Measurements from ENCODE around the gene CBX4. TPM values are rescaled to one million over a fixed set of nuclear protein-coding genes. Genes with fewer than 3 reads are reported as not detected.

Gene CBX4
- total RNA-seq, 4 donors from 2014 or later, result 6.7 to 11.5 (median 10.0) TPM

DNA sequence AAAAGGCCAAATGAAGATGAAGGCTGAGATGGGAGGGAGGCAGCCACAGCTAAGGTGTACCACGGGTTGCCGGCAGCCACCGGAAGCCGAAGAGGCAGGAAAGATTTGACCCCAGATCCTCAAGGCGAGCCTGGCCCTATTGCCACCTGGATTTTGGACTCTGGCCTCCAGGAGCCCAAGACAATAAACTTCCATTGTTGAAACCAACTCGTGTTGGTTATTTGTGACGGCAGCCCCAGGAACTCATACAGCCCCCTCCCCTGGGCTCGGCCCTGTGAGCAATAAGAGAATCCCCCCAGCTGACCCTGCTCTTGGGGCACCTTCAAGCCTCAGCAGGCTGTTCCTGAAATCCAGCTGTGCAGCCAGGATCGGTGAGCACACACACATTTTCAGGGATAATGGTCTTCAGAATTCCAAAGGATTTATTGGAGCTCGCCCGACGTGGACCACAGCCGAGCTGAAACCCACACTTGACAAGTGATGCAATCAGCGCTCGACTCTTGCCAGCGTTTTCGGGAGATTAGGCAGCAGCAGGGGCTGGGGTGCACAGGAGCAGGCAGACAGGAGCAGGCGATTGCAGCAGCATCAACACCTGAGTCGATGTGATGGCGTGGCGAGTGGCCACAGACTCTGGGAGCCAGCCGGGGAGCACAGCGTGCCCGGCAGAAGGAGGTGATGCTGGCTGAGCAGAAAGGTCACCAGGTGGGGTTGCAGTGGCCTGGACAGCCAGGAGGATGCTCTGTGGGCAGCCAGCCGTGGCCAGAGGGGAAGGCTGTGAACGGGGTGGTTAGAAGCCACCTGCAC is 22.4 kb upstream of the CBX4 start:
- Histone ChIP-seq H3K27ac (no peak overlapping the region), H3K4me1 (no peaks in the 10 kb centered on the region), H3K36me3 (no peaks in the 10 kb centered on the region), H3K4me3 (no peak overlapping the region), H3K27me3 (peaks cover 87% of the 10 kb centered on the region), H3K9me3 (no peaks in the 10 kb centered on the region)
- 48 to 60% methylated on average over 8 to 9 of the region's 26 CpGs for WGBS, 2 donors (ENCODE audit: low coverage in 1 of 2)
- TF ChIP-seq POLR2A (IDR thresholded peaks at IDR 0.05) (no peak), EP300 (IDR thresholded peaks at IDR 0.05) (no peak), POLR2AphosphoS5 (IDR thresholded peaks at IDR 0.05) (no peak)
- TF ChIP-seq, protein P1, sequence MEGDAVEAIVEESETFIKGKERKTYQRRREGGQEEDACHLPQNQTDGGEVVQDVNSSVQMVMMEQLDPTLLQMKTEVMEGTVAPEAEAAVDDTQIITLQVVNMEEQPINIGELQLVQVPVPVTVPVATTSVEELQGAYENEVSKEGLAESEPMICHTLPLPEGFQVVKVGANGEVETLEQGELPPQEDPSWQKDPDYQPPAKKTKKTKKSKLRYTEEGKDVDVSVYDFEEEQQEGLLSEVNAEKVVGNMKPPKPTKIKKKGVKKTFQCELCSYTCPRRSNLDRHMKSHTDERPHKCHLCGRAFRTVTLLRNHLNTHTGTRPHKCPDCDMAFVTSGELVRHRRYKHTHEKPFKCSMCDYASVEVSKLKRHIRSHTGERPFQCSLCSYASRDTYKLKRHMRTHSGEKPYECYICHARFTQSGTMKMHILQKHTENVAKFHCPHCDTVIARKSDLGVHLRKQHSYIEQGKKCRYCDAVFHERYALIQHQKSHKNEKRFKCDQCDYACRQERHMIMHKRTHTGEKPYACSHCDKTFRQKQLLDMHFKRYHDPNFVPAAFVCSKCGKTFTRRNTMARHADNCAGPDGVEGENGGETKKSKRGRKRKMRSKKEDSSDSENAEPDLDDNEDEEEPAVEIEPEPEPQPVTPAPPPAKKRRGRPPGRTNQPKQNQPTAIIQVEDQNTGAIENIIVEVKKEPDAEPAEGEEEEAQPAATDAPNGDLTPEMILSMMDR (IDR thresholded peaks at IDR 0.05), result no peak
- ATAC-seq, result no peak

DNA sequence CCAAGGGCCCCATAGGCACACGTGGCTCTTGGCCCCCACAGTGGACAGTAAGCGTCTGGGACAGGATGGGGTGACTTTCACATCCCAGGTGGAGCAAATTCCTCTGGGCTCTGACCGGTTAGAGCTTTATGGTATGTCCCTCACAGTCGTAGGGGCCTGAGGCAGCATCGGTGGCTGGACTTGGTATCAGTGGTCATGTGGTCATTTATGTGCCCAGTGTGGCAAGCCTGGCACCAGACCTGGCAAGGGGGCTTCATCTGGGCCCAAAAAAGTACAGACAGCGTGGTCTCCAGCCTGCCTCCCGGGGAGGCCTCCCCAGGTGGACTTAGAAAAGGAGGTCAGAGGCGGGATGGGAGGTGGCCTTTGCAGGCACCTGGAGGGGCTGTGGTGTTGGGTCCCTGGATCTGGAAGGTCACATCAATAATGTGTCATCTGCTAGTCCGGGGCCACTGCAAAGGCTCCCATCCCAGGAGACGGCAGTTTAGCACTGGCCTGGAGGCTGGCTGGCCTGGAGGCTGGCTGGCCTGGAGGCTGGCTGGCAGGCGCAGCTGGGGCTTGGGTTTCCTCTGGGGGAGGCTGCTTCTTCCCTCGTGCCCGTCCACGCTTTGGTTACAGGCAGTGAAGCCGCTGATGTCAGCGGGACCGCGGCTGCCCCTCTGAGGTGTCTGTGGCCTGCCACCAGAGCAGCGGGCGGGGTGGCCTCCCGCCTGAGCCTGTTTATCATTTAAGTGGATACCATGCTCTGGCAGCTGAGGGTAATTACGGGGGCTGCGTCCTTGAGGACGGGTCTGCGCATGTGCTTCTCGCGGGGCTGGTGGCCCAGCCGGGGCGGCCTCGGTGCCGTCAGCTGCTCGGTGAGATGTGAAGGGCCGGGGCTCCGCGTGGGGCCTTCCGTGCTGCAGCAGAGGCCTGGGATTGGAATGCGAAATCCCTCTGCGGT is 20.7 kb upstream of the CBX4 start:
- 83% methylated on average over 1 to 4 of the region's 38 CpGs for WGBS, 2 donors (ENCODE audit: low coverage in 1 of 2)
- no peak overlapping the region for H3K4me3 ChIP-seq
- H3K36me3 ChIP-seq, result no peaks in the 10 kb centered on the region
- H3K4me1 ChIP-seq, result no peaks in the 10 kb centered on the region
- no peaks in the 10 kb centered on the region for H3K9me3 ChIP-seq
- no peak overlapping the region for H3K27ac ChIP-seq
- peaks cover 85% of the 10 kb centered on the region for H3K27me3 ChIP-seq
- TF ChIP-seq POLR2AphosphoS5 (IDR thresholded peaks at IDR 0.05), result no peak
- TF ChIP-seq POLR2A (IDR thresholded peaks at IDR 0.05), result no peak
- TF ChIP-seq, protein P1 (IDR thresholded peaks at IDR 0.05), result no peak
- no peak for TF ChIP-seq EP300 (IDR thresholded peaks at IDR 0.05)
- no peak for ATAC-seq

DNA sequence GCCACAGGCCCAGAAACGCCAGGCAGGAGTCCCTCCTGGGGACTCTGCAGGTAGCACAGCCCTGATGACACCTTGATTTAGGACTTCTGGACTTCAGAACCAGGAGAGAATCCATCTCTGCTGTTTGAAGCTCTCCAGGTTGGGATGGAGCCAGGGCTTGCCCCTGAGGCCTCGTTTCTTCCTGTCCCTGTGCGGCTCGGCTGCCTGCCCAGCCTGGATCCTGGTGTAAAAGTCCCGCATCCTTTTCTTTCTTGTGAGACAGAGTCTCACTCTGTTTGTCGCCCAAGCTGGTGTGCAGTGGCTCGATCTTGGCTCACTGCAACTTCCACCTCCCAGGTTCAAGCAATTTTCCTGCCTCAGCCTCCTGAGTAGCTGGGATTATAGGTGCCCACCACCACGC is 17.9 kb upstream of the CBX4 start:
- ATAC-seq, result no peak
- Histone ChIP-seq H3K36me3 (no peaks in the 10 kb centered on the region), H3K4me3 (no peak overlapping the region), H3K9me3 (no peaks in the 10 kb centered on the region), H3K27me3 (peaks cover 63% of the 10 kb centered on the region), H3K4me1 (peaks cover 0 to 8% (median 0%) of the 10 kb centered on the region in 3 donors), H3K27ac (no peak overlapping the region)
- TF ChIP-seq, protein P1 (IDR thresholded peaks at IDR 0.05), result no peak
- no peak for TF ChIP-seq POLR2AphosphoS5 (IDR thresholded peaks at IDR 0.05)
- TF ChIP-seq EP300 (IDR thresholded peaks at IDR 0.05), result no peak
- TF ChIP-seq POLR2A (IDR thresholded peaks at IDR 0.05), result no peak
- WGBS, 2 donors (ENCODE audit: low coverage in 1 of 2), result 83 to 87% methylated on average over 2 to 4 of the region's 8 CpGs

DNA sequence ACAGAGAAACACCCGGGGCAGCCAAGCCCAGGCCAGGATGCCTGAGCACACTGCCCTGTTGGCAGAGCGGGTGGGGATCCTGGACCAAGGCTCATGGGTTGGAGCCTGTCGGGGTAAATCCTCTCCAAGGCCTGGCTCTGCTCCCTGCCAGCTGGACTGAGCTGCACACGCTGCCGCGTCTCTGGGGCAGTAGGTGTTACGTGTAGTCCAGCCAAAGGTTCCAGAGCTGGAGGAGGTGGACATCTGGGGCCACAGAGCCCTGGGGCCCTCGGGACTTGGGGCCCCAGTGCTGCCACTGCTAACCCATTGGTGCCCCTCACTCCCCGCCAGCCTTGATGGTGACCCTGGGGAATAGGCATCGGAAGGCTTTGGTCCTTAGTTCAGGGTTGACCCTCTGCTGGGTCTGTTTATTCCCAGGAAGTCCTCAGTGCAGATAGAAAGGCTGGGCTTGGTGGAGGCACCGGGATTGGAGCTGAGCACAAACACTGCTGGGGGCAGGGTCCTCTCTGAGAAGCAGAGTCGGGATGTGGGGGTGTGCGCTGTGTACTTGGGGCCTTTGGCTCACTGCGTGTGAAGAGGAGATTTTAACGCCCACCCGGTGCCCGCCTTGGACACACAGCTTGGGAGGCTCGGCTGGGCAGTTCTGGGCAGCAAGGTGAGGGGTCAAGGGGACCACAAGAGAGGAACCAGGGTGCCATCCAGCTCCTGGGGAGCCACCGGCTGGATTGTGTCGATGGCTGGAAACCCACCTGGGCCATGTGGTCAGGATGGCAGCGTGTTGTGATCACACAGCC is 16.3 kb upstream of the CBX4 start:
- 91% methylated on average over 4 of the region's 21 CpGs; no CpG with 5 or more reads in 1 of the 2 donors for WGBS, 2 donors (ENCODE audit: low coverage in 1 of 2)
- no peak for ATAC-seq
- Histone ChIP-seq H3K27me3 (peaks cover 56% of the 10 kb centered on the region), H3K4me1 (peaks cover 0 to 8% (median 0%) of the 10 kb centered on the region in 3 donors), H3K27ac (no peak overlapping the region), H3K9me3 (no peaks in the 10 kb centered on the region), H3K36me3 (no peaks in the 10 kb centered on the region), H3K4me3 (no peak overlapping the region)
- TF ChIP-seq, protein P1 (IDR thresholded peaks at IDR 0.05), result no peak
- no peak for TF ChIP-seq EP300 (IDR thresholded peaks at IDR 0.05)
- TF ChIP-seq POLR2A (IDR thresholded peaks at IDR 0.05), result no peak
- TF ChIP-seq POLR2AphosphoS5 (IDR thresholded peaks at IDR 0.05), result no peak

All from gastroesophageal sphincter (tissue), 4 donors.